Neural crest cell (in vitro differentiated cells): ENCODE data around the gene SCAPER. TPM values are rescaled to one million over a fixed set of nuclear protein-coding genes. Genes with fewer than 3 reads are reported as not detected.

Source experiments
- DNase-seq: peaks from one replicate; pipeline ENCODE4 v3.0.0; 2021; ENCODE audit warnings: low read depth, mixed read lengths, low spot score
- H3K27ac Mint-ChIP-seq: one replicate; pipeline ENCODE4 v1.8.0; 2021; ENCODE audit warnings: mild to moderate bottlenecking, mixed read lengths; ENCODE audit not compliant: unreplicated experiment
- H3K27me3 Mint-ChIP-seq: 2 replicates; pipeline ENCODE4 v1.8.0; 2021; ENCODE audit warnings: low read depth, mild to moderate bottlenecking, mixed read lengths
- H3K36me3 Mint-ChIP-seq: 2 replicates; pipeline ENCODE4 v1.8.0; 2021; ENCODE audit warnings: low read depth, mild to moderate bottlenecking, mixed read lengths
- H3K4me1 Mint-ChIP-seq: 2 replicates; pipeline ENCODE4 v1.8.0; 2021; ENCODE audit warnings: mixed read lengths
- H3K4me3 Mint-ChIP-seq: one replicate; pipeline ENCODE4 v1.8.0; 2021; ENCODE audit warnings: mild to moderate bottlenecking, mixed read lengths
- H3K9me3 Mint-ChIP-seq: 2 replicates; pipeline ENCODE4 v1.8.0; 2021; ENCODE audit warnings: mixed read lengths
- total RNA-seq: library from RNA; stranded (reverse); gene quantifications from 2 replicates; pipeline ENCODE4 v1.2.1, GENCODE V29; 2021
- TF ChIP-seq, protein P1 (sequence below): fragments of 200-600 bp; sonication (generic); conservative IDR thresholded peaks from 2 replicates; pipeline ENCODE4 v1.5.0; 2021; ENCODE audit warnings: antibody characterized with exemption, mild to moderate bottlenecking

SCAPER gene
- total RNA-seq, 1 donor from 2014 or later, result 15.3 TPM

DNA sequence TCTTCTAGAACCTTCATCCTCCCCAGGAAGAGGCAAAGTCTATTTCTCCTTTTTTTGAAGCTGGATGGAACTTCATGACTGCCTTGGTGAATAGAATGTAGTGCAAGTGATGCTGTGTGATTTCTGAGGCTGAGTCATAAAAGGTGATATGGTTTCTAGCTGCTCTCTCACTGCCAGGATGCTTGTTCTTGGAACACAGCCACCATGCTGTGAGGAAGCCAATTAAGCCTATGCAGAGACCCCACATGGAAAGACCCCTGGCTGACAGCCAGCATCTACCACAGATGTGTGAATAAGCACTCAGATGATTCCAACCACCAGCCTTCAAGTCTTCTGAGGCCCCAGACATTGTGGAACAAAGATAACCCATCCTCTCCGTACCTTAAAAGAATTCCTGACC lies 511.5 kb downstream of the SCAPER start:
- no peak for DNase-seq
- H3K4me1 Mint-ChIP-seq, result no peaks in the 10 kb centered on the region
- no peak overlapping the region for H3K4me3 Mint-ChIP-seq
- no peaks in the 10 kb centered on the region for H3K36me3 Mint-ChIP-seq
- H3K9me3 Mint-ChIP-seq, result peaks cover 7% of the 10 kb centered on the region
- H3K27ac Mint-ChIP-seq, result no peak overlapping the region
- TF ChIP-seq, protein P1, sequence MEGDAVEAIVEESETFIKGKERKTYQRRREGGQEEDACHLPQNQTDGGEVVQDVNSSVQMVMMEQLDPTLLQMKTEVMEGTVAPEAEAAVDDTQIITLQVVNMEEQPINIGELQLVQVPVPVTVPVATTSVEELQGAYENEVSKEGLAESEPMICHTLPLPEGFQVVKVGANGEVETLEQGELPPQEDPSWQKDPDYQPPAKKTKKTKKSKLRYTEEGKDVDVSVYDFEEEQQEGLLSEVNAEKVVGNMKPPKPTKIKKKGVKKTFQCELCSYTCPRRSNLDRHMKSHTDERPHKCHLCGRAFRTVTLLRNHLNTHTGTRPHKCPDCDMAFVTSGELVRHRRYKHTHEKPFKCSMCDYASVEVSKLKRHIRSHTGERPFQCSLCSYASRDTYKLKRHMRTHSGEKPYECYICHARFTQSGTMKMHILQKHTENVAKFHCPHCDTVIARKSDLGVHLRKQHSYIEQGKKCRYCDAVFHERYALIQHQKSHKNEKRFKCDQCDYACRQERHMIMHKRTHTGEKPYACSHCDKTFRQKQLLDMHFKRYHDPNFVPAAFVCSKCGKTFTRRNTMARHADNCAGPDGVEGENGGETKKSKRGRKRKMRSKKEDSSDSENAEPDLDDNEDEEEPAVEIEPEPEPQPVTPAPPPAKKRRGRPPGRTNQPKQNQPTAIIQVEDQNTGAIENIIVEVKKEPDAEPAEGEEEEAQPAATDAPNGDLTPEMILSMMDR, result no peak
- H3K27me3 Mint-ChIP-seq, result no peaks in the 10 kb centered on the region

DNA sequence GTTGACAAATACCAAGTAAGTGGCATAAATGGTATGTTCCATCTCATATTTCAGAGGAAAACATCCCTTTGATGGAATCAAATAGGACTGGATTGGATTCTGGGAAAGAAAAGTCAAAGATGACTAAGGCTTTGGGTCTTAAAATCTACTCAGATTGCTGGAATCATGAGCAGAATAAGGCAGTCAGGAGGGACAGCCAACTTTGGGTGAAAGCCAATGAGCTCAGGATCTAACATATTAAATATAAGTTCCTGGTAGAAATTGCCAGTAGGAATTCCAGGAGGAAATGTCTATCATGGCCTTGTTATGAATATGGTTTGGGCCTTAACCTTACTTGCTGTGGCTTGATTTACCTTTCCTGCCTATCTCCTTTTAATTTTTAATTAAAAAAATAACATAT lies 513.3 kb downstream of the SCAPER start:
- Mint-ChIP-seq H3K27ac (no peak overlapping the region), H3K27me3 (no peaks in the 10 kb centered on the region), H3K9me3 (no peaks in the 10 kb centered on the region), H3K4me1 (no peaks in the 10 kb centered on the region), H3K4me3 (no peak overlapping the region), H3K36me3 (no peaks in the 10 kb centered on the region)
- TF ChIP-seq, protein P1, result no peak
- DNase-seq, result no peak

DNA sequence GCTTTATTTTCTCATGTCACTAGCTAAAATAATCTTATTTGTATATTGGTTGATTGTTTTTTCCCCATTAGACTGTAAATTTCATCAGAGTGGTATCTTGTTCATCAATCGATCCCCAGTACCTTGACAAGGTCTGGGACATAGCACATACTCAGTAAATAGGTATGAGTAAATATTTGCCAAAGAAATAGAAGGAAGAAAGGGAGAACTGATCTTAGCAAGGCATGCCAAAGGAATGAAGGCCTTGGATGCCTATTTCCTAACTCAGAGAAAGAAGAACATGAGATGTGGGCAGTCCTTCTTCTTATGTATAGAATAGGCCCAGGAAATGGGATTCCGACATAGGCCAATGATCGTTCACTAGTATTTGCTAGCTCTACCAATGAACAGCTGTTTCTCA lies 513.8 kb downstream of the SCAPER start:
- H3K27me3 Mint-ChIP-seq, result no peaks in the 10 kb centered on the region
- TF ChIP-seq, protein P1, result no peak
- no peaks in the 10 kb centered on the region for H3K4me1 Mint-ChIP-seq
- no peak overlapping the region for H3K27ac Mint-ChIP-seq
- DNase-seq, result no peak
- H3K4me3 Mint-ChIP-seq, result no peak overlapping the region
- H3K36me3 Mint-ChIP-seq, result no peaks in the 10 kb centered on the region
- H3K9me3 Mint-ChIP-seq, result no peaks in the 10 kb centered on the region

DNA sequence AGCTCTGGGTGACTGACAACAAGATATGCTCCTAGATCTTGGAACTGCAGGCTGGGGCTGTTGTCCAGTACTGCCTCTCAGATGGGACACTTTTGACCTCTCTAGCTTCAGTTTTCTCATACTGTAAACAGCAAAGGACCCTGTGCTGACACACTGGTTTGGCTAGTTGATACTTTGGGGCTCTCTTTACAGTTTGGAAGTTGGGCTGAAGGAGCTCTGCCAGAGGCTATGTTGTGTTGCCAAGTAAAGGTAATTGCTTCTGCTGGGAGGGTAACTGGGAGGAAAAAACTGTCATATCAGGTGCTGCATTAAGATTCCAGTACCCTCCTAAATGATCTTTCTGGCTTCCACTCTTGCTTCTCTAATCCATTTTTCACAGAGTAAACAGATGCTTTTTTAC lies 514.6 kb downstream of the SCAPER start:
- no peak for DNase-seq
- H3K4me1 Mint-ChIP-seq, result no peaks in the 10 kb centered on the region
- H3K9me3 Mint-ChIP-seq, result no peaks in the 10 kb centered on the region
- TF ChIP-seq, protein P1, result no peak
- no peak overlapping the region for H3K27ac Mint-ChIP-seq
- H3K27me3 Mint-ChIP-seq, result no peaks in the 10 kb centered on the region
- H3K36me3 Mint-ChIP-seq, result no peaks in the 10 kb centered on the region
- no peak overlapping the region for H3K4me3 Mint-ChIP-seq

DNA sequence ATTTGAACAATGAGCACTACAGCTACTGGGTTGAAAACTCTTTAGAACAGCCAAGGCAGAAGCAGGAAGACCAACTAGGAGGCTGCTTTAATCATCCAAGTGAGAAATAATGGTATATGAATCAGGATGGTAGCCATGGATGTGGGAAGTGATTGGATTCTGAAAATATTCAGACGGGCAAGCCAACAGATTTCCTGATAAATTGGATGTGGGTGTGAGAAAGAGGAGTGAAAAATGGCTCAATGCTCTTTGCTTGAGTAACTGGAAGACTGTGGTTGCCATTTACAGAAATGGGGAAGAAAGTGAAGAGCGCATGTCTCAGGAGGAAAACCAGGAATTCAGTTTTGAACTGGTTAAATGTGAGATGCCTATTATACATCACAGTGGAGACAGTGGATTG lies 518.2 kb downstream of the SCAPER start:
- no peaks in the 10 kb centered on the region for H3K36me3 Mint-ChIP-seq
- no peak overlapping the region for H3K27ac Mint-ChIP-seq
- H3K4me1 Mint-ChIP-seq, result no peaks in the 10 kb centered on the region
- TF ChIP-seq, protein P1, result no peak
- H3K4me3 Mint-ChIP-seq, result no peak overlapping the region
- DNase-seq, result no peak
- H3K27me3 Mint-ChIP-seq, result no peaks in the 10 kb centered on the region
- no peaks in the 10 kb centered on the region for H3K9me3 Mint-ChIP-seq

DNA sequence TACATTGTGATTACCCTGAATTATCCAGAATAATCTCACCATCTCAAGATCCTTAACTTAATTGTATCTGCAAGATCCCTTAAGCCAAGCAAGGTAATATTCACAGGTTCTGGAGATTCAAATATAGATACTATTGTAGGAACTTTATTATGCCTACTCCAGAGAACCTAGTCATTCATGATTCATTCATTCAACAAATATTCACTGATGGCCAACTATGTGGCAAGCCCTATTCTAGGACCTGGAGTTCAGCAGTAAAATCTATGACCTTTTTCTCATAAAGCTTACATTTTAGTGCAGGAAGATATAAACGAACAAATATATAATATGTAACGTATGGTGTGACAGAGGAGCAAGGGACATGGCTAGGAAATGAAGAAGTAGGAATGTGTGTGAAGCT lies 519.0 kb downstream of the SCAPER start:
- Mint-ChIP-seq H3K9me3 (no peaks in the 10 kb centered on the region), H3K27me3 (no peaks in the 10 kb centered on the region), H3K4me1 (no peaks in the 10 kb centered on the region), H3K27ac (no peak overlapping the region), H3K36me3 (no peaks in the 10 kb centered on the region), H3K4me3 (no peak overlapping the region)
- TF ChIP-seq, protein P1, result no peak
- no peak for DNase-seq
